GM12891 (cell line): ENCODE measurements around the gene NMD3.
"Not testable (repeated sequence)": the region's sequence is repeated elsewhere in the genome, so short reads cannot be mapped to it uniquely, and the experiment has no call there.

Source experiments
- PAX5 ChIP-seq: IDR thresholded peaks from 2 replicates; pipeline ENCODE4 v1.6.1; 2011; ENCODE audit warnings: low read length, moderate library complexity, mild to moderate bottlenecking; ENCODE audit not compliant: insufficient read depth, severe bottlenecking
- POLR2A ChIP-seq: IDR thresholded peaks from 2 replicates; pipeline ENCODE4 v1.6.1; 2011; ENCODE audit warnings: low read depth, low read length, control low read depth
- POLR2AphosphoS5 ChIP-seq: IDR thresholded peaks from 2 replicates; pipeline ENCODE4 v1.6.1; 2011; ENCODE audit warnings: low read depth, low read length, control low read depth
- POU2F2 ChIP-seq: IDR thresholded peaks from 2 replicates; pipeline ENCODE4 v1.6.1; 2011; ENCODE audit warnings: low read depth, mild to moderate bottlenecking, control low read depth, low read length, moderate library complexity
- TAF1 ChIP-seq: IDR thresholded peaks from 2 replicates; pipeline ENCODE4 v1.6.1; 2011; ENCODE audit warnings: low read depth, low read length, control low read depth

GRCh38 chr3:161181371-161181770 lies 39.7 kb upstream of the NMD3 start:
- not testable (repeated sequence) for TF ChIP-seq POLR2A, POU2F2, TAF1, POLR2AphosphoS5, PAX5
